HepG2 (cell line): Measurements from ENCODE around the gene PNPLA1.

Experiments
- MTA1 ChIP-seq: sonication (generic); formaldehyde crosslinking; IDR thresholded peaks from 2 replicates; pipeline ENCODE4 v1.4.0; 2020; ENCODE audit warnings: missing genetic modification reagents, mild to moderate bottlenecking, borderline replicate concordance
- PTBP1 ChIP-seq: fragments of 200-400 bp; formaldehyde crosslinking; IDR thresholded peaks from 2 replicates; pipeline ENCODE4 v1.6.1; 2018; ENCODE audit warnings: low read length, low read depth; ENCODE audit not compliant: poor library complexity, severe bottlenecking
- U2AF1 ChIP-seq: fragments of 200-400 bp; formaldehyde crosslinking; optimal IDR thresholded peaks from 2 replicates; pipeline ENCODE3; 2017; ENCODE audit warnings: mild to moderate bottlenecking, low read depth, low read length
- ZKSCAN5 ChIP-seq: sonication (generic); formaldehyde crosslinking; IDR thresholded peaks from 2 replicates; pipeline ENCODE4 v1.5.1; 2020; ENCODE audit warnings: mild to moderate bottlenecking, missing genetic modification reagents
- ZNF768 ChIP-seq: sonication (generic); formaldehyde crosslinking; IDR thresholded peaks from 2 replicates; pipeline ENCODE4 v1.4.0; 2020; ENCODE audit warnings: missing genetic modification reagents
- TF ChIP-seq, protein P1 (sequence below): sonication (generic); formaldehyde crosslinking; IDR thresholded peaks from 2 replicates; pipeline ENCODE4 v1.5.0; 2020; ENCODE audit warnings: mild to moderate bottlenecking, missing genetic modification reagents, moderate library complexity

DNA sequence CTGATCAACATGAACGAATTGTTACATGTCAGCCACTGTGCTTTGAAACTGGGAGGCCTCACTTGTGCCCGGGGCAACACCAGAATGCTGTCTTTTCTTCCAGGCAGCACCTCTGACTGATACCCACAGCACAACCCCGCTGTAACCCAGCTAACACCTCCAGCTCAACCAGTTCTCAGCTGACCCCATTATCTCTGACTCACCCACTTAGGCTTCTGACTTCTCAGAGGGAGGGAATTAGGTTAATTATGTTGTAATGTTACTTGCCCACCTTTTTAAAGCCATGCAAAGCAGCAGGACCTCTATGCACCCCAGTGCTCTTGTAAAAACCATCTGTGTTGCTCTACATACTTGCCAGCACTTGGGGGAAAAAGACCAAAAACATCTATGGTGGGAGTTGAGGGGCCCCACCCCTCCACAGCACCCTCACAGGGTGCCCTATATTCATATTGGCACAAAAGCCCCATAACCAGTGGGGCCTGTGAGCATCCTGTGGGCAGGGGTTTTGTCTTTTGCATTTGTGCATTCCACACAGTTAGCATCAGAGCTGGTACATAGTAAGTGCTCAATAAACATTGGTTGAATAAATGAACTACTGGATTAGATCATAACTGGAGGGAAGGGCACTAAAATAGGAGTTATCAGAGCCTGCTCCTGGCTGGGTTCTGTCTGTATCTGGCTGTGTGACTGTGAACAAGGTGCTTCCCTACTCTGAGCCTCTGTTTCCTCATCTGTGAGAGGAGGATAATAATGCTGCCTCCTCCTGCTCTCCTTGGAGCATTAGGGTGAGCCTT is 44.6 kb downstream of the PNPLA1 start:
- TF ChIP-seq ZKSCAN5 (CRISPR knock-in tag) = no peak
- TF ChIP-seq U2AF1 = no peak
- TF ChIP-seq MTA1 (CRISPR knock-in tag) = no peak
- no peak for TF ChIP-seq ZNF768 (CRISPR knock-in tag)
- TF ChIP-seq, protein P1, sequence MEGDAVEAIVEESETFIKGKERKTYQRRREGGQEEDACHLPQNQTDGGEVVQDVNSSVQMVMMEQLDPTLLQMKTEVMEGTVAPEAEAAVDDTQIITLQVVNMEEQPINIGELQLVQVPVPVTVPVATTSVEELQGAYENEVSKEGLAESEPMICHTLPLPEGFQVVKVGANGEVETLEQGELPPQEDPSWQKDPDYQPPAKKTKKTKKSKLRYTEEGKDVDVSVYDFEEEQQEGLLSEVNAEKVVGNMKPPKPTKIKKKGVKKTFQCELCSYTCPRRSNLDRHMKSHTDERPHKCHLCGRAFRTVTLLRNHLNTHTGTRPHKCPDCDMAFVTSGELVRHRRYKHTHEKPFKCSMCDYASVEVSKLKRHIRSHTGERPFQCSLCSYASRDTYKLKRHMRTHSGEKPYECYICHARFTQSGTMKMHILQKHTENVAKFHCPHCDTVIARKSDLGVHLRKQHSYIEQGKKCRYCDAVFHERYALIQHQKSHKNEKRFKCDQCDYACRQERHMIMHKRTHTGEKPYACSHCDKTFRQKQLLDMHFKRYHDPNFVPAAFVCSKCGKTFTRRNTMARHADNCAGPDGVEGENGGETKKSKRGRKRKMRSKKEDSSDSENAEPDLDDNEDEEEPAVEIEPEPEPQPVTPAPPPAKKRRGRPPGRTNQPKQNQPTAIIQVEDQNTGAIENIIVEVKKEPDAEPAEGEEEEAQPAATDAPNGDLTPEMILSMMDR = no peak
- TF ChIP-seq PTBP1 = no peak
